ENCODE data around the gene SVOPL. TPM values are rescaled to one million over a fixed set of nuclear protein-coding genes. Genes with fewer than 3 reads are reported as not detected.

Gene SVOPL
- total RNA-seq, 1 experiment from 2014 or later: not detected

DNA sequence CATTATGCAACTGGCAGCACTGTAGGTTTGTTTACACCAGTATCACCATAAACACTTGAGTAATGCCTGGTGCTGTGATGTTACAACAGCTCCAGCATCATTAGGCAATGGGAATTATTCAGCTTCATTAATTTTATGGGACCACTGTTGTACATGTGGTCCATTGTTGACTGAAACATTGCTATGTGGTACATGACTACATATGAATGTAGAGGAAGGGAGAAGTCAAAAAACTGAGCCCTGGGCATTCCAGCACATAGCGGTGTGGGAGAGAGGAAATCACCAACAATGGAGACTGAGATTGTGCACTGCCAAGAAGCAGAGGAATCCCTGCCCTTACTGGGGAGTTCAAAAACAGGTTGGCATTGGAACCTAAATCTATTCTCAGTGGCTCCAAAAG is 152.1 kb downstream of the SVOPL start:
- Histone ChIP-seq H3K9me3 (ENCODE audit: control insufficient read depth, insufficient read depth, low read depth, low read length) (peaks cover 13% of the 10 kb centered on the region), H3K36me3 (ENCODE audit: control insufficient read depth, insufficient read depth, low read length) (peaks cover 11% of the 10 kb centered on the region), H3K27me3 (ENCODE audit: control insufficient read depth, insufficient read depth, low read length) (no peaks in the 10 kb centered on the region), H3K27ac (ENCODE audit: low read length) (no peak overlapping the region), H3K4me3 (ENCODE audit: low read depth in 2 of 2, low read length in 2 of 2) (no peak overlapping the region), H3K4me1 (ENCODE audit: control insufficient read depth, insufficient read depth, low read length) (no peaks in the 10 kb centered on the region)
- ChIA-PET CTCF (no interaction called here), POLR2A (no interaction called here)
- TF ChIP-seq, protein P1, sequence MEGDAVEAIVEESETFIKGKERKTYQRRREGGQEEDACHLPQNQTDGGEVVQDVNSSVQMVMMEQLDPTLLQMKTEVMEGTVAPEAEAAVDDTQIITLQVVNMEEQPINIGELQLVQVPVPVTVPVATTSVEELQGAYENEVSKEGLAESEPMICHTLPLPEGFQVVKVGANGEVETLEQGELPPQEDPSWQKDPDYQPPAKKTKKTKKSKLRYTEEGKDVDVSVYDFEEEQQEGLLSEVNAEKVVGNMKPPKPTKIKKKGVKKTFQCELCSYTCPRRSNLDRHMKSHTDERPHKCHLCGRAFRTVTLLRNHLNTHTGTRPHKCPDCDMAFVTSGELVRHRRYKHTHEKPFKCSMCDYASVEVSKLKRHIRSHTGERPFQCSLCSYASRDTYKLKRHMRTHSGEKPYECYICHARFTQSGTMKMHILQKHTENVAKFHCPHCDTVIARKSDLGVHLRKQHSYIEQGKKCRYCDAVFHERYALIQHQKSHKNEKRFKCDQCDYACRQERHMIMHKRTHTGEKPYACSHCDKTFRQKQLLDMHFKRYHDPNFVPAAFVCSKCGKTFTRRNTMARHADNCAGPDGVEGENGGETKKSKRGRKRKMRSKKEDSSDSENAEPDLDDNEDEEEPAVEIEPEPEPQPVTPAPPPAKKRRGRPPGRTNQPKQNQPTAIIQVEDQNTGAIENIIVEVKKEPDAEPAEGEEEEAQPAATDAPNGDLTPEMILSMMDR (IDR thresholded peaks at IDR 0.05): no peak
- TF ChIP-seq, protein P2, sequence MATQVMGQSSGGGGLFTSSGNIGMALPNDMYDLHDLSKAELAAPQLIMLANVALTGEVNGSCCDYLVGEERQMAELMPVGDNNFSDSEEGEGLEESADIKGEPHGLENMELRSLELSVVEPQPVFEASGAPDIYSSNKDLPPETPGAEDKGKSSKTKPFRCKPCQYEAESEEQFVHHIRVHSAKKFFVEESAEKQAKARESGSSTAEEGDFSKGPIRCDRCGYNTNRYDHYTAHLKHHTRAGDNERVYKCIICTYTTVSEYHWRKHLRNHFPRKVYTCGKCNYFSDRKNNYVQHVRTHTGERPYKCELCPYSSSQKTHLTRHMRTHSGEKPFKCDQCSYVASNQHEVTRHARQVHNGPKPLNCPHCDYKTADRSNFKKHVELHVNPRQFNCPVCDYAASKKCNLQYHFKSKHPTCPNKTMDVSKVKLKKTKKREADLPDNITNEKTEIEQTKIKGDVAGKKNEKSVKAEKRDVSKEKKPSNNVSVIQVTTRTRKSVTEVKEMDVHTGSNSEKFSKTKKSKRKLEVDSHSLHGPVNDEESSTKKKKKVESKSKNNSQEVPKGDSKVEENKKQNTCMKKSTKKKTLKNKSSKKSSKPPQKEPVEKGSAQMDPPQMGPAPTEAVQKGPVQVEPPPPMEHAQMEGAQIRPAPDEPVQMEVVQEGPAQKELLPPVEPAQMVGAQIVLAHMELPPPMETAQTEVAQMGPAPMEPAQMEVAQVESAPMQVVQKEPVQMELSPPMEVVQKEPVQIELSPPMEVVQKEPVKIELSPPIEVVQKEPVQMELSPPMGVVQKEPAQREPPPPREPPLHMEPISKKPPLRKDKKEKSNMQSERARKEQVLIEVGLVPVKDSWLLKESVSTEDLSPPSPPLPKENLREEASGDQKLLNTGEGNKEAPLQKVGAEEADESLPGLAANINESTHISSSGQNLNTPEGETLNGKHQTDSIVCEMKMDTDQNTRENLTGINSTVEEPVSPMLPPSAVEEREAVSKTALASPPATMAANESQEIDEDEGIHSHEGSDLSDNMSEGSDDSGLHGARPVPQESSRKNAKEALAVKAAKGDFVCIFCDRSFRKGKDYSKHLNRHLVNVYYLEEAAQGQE (IDR thresholded peaks at IDR 0.05; ENCODE audit: insufficient read depth in 1 of 2, low read depth in 2 of 2, low read length in 1 of 2): no peak
- TF ChIP-seq POLR2AphosphoS5 (IDR thresholded peaks at IDR 0.05; ENCODE audit: low read depth, low read length) (no peak), SIN3A (IDR thresholded peaks at IDR 0.05; ENCODE audit: borderline replicate concordance, insufficient read depth, low read depth, low read length) (no peak), TCF7L2 (IDR thresholded peaks at IDR 0.05; ENCODE audit: low read depth, low read length) (no peak)
- no TSS peak for BruUV-seq (replicated peaks)
- in situ Hi-C loops (cut with HindIII; ENCODE audit: low pct_unique_long_range_greater_than_20kb, low sequenced_read_pairs): no loop called here
- intact Hi-C loops (cut with micrococcal nuclease; ENCODE audit: unreplicated experiment): no loop called here
- no peak for ATAC-seq
- DNase-seq (ENCODE audit: low read depth, low spot score): no peak

DNA sequence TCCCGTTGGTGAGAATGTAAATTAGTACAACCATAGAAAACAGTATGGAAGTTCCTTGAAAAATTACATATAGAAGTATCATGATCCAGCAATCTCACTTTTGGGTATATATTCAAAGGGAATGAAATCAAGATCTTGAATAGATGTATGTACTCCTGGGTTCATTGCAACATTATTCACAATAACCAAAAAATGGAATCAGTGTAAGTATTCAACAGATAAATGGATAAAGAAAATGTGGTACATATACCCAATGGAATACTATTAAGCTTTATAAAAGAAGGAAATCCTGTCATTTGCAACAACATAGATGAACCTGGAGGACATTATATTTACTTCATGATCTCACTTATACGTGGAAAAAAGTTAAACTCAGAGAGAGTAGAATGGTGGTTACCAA is 154.3 kb downstream of the SVOPL start:
- TF ChIP-seq TCF7L2 (IDR thresholded peaks at IDR 0.05; ENCODE audit: low read depth, low read length) (no peak), SIN3A (IDR thresholded peaks at IDR 0.05; ENCODE audit: borderline replicate concordance, insufficient read depth, low read depth, low read length) (no peak), POLR2AphosphoS5 (IDR thresholded peaks at IDR 0.05; ENCODE audit: low read depth, low read length) (no peak)
- TF ChIP-seq, protein P2 (IDR thresholded peaks at IDR 0.05; ENCODE audit: insufficient read depth in 1 of 2, low read depth in 2 of 2, low read length in 1 of 2): no peak
- TF ChIP-seq, protein P1 (IDR thresholded peaks at IDR 0.05): no peak
- DNase-seq (ENCODE audit: low read depth, low spot score): no peak
- in situ Hi-C loops (cut with HindIII; ENCODE audit: low pct_unique_long_range_greater_than_20kb, low sequenced_read_pairs): no loop called here
- Histone ChIP-seq H3K27me3 (ENCODE audit: control insufficient read depth, insufficient read depth, low read length) (no peaks in the 10 kb centered on the region), H3K4me1 (ENCODE audit: control insufficient read depth, insufficient read depth, low read length) (no peaks in the 10 kb centered on the region), H3K9me3 (ENCODE audit: control insufficient read depth, insufficient read depth, low read depth, low read length) (no peaks in the 10 kb centered on the region), H3K36me3 (ENCODE audit: control insufficient read depth, insufficient read depth, low read length) (no peaks in the 10 kb centered on the region; the same call in 1 of the 2 replicates), H3K27ac (ENCODE audit: low read length) (no peak overlapping the region), H3K4me3 (ENCODE audit: low read depth in 2 of 2, low read length in 2 of 2) (no peak overlapping the region)
- ChIA-PET POLR2A (no interaction called here), CTCF (no interaction called here)
- BruUV-seq (replicated peaks): no TSS peak
- ATAC-seq: no peak
- intact Hi-C loops (cut with micrococcal nuclease; ENCODE audit: unreplicated experiment): no loop called here
